Ishikawa (cell line): ENCODE data around the gene ELANE.

Experiments used
- RAD21 ChIP-seq: IDR thresholded peaks from 2 replicates; pipeline ENCODE4 v1.6.1; 2012; ENCODE audit warnings: low read depth
- ZBTB7A ChIP-seq: IDR thresholded peaks from 2 replicates; pipeline ENCODE4 v1.6.1; 2012; ENCODE audit warnings: low read depth

GRCh38 chr19:873084-873483 lies 21.0 kb downstream of the ELANE start:
- TF ChIP-seq RAD21 (no peak), ZBTB7A (no peak)
